Adrenal gland (tissue), 12 donors: ENCODE measurements around the gene TOGARAM1. TPM values are rescaled to one million over a fixed set of nuclear protein-coding genes. Genes with fewer than 3 reads are reported as not detected.
A peak's percentile ranks its signal among the peaks of the same experiment; 100 is the strongest.

Source experiments
- DNase-seq, 7 donors: peaks; one replicate each; pipeline ENCODE4 v3.0.0-alpha.2; 2019 to 2020
- H3K27ac ChIP-seq, 5 donors: fragments of 200-600 bp; sonication (generic) in 4 of 5; 1 replicate in 3 of 5; 2 replicates in 2 of 5; pipeline versions ENCODE4 v1.5.1 to v1.8.0; 2016 to 2020; ENCODE audit warnings: mild to moderate bottlenecking in 1 of 5
- H3K27me3 ChIP-seq: fragments of 200-600 bp; 2 replicates; pipeline ENCODE4 v1.8.0; 2021
- H3K36me3 ChIP-seq, 2 donors: fragments of 200-600 bp; replicated peaks in 1 of 2; 1 replicate in 1 of 2; 2 replicates in 1 of 2; pipeline versions ENCODE4 v1.5.1 to v1.8.0; 2018 to 2022
- H3K4me1 ChIP-seq, 2 donors: fragments of 200-600 bp; replicated peaks in 1 of 2; 1 replicate in 1 of 2; 2 replicates in 1 of 2; pipeline versions ENCODE4 v1.5.1 to v1.8.0; 2018 to 2021
- H3K4me3 ChIP-seq, 4 donors: fragments of 200-600 bp; sonication (generic) in 3 of 4; one replicate each; pipeline ENCODE4 v1.5.1; 2016 to 2018
- H3K9me3 ChIP-seq, 3 donors: fragments of 200-600 bp; sonication (generic) in 1 of 3; replicated peaks in 1 of 3; 1 replicate in 2 of 3; 2 replicates in 1 of 3; pipeline versions ENCODE4 v1.5.1 to v1.8.0; 2016 to 2021
- CTCF ChIP-seq, 6 experiments: fragments of 450-650 bp in 4 of 6; fragments of 200-600 bp in 2 of 6; sonication (generic) in 1 of 6; IDR thresholded peaks; 1 replicate in 5 of 6; 2 replicates in 1 of 6; pipeline versions ENCODE4 v1.5.1 to v1.8.0; 2016 to 2021; ENCODE audit warnings: antibody characterized with exemption in 6 of 6, mild to moderate bottlenecking in 2 of 6, moderate library complexity in 1 of 6
- POLR2A ChIP-seq, 2 donors: fragments of 450-650 bp; IDR thresholded peaks; one replicate each; pipeline ENCODE4 v1.6.1; 2017; ENCODE audit warnings: antibody characterized with exemption in 2 of 2, mild to moderate bottlenecking in 2 of 2, moderate library complexity in 1 of 2
- WGBS, 4 donors: extraction: QIAGEN DNeasy Blood & Tissue Kit in 2 of 4; methylation state at CpG; one replicate each; pipeline versions ENCODE4 v1.1.5 to v1.1.7; 2013 to 2017; 5-methylcytosine and 5-hydroxymethylcytosine counted together
- intact Hi-C, 2 donors: fragments of 100-400 bp; cut with DNase I; formaldehyde crosslinking; loops; one replicate each; pipeline versions ENCODE4 v1.14.1 to v1.15.0; 2022 to 2023
- polyA plus RNA-seq, 3 donors: library from polyadenylated mRNA; stranded (reverse); fragments of 200-250 nt in 2 of 3; fragments of 350-450 nt in 1 of 3; fragmentation: Illumina TruSeq in 1 of 3; extraction: RNeasy Lipid Tissue Mini Kit (QIAGEN cat#74804) in 1 of 3; gene quantifications; one replicate each; pipeline ENCODE4 v1.2.3, GENCODE V29; 2013 to 2014
- total RNA-seq, 9 donors: library from RNA; depleted of rRNA in 4 of 9; stranded (reverse); fragments of >200 nt in 4 of 9; fragments of 120-200 nt in 1 of 9; fragmentation: NEBNext Ultra II Directional in 1 of 9; extraction: Animal tissue kit (Norgen Biotek cat#: 25700) in 1 of 9; gene quantifications; one replicate each; pipeline versions ENCODE4 v1.1.0 to v1.2.4, GENCODE V29; 2013 to 2023
- donor health status: healthy with polysubstance abuse.
- donor health status: Bipolar disorder and iron deficiency.
- donor health status: DM: yes; HTN: yes; CAD: no.
- donor health status: DM: no; HTN: no; CAD: no.
- donor health status: DM: no; HTN: no; CAD: no.
- donor health status: DM: yes; HTN: yes; CAD: no.

Gene TOGARAM1
- total and polyA plus RNA-seq, 12 donors = 4.2 to 42.0 (median 19.1) TPM

GRCh38 chr14:44956866-44957265 lies 5.1 kb upstream of the TOGARAM1 start:
- intact Hi-C loops = no loop called here
- H3K4me1 ChIP-seq = peaks cover 0 to 38% of the 10 kb centered on the region in 2 donors
- DNase-seq = no peak
- H3K27ac ChIP-seq = no peak overlapping the region
- no peaks in the 10 kb centered on the region for H3K9me3 ChIP-seq
- WGBS, 4 donors = 95 to 99% (median 97%) methylated on average over 3 of the region's 3 CpGs
- H3K27me3 ChIP-seq = no peaks in the 10 kb centered on the region
- TF ChIP-seq POLR2A (IDR thresholded peaks at IDR 0.05) (no peak), CTCF (IDR thresholded peaks at IDR 0.05) (no peak)
- no peaks in the 10 kb centered on the region for H3K36me3 ChIP-seq
- no peak overlapping the region for H3K4me3 ChIP-seq

- peaks cover 9 to 53% of the 10 kb centered on the region in 2 donors for H3K4me1 ChIP-seq
- H3K9me3 ChIP-seq = no peaks in the 10 kb centered on the region
- no peak for TF ChIP-seq CTCF (IDR thresholded peaks at IDR 0.05)
- TF ChIP-seq POLR2A (IDR thresholded peaks at IDR 0.05) = no peak
- DNase-seq = no peak
- WGBS, 4 donors = 73 to 87% (median 83%) methylated on average over 3 of the region's 3 CpGs
- H3K27ac ChIP-seq = no peak overlapping the region
- peak overlapping the region in 1 of 4 donors; percentile 66 for H3K4me3 ChIP-seq
- no peaks in the 10 kb centered on the region for H3K27me3 ChIP-seq
- intact Hi-C loops = no loop called here
- no peaks in the 10 kb centered on the region for H3K36me3 ChIP-seq
These were observed 2.5 kb upstream of the TOGARAM1 start for GRCh38 chr14:44959538-44959937.

- peak overlapping the region in 2 of 5 donors; percentile 75 to 94 for H3K27ac ChIP-seq
- 26 to 33% (median 31%) methylated on average over 2 of the region's 2 CpGs for WGBS, 4 donors
- DNase-seq = no peak
- H3K4me3 ChIP-seq = peak overlapping the region in 1 of 4 donors; percentile 66
- intact Hi-C loops = loop anchor here in 1 of 2 donors (10.0 kb wide), 1 partner anchor 175 kb away; the partner anchor contains the start of genes FANCM and FKBP3
- H3K4me1 ChIP-seq = peaks cover 9 to 59% of the 10 kb centered on the region in 2 donors
- no peaks in the 10 kb centered on the region for H3K9me3 ChIP-seq
- TF ChIP-seq CTCF (IDR thresholded peaks at IDR 0.05) (no peak), POLR2A (IDR thresholded peaks at IDR 0.05) (no peak)
- no peaks in the 10 kb centered on the region for H3K36me3 ChIP-seq
- H3K27me3 ChIP-seq = no peaks in the 10 kb centered on the region
These were observed 1.8 kb upstream of the TOGARAM1 start for GRCh38 chr14:44960146-44960545.

GRCh38 chr14:44960646-44961045 lies 1.3 kb upstream of the TOGARAM1 start:
- H3K4me1 ChIP-seq = peaks cover 9 to 64% of the 10 kb centered on the region in 2 donors
- H3K9me3 ChIP-seq = no peaks in the 10 kb centered on the region
- TF ChIP-seq CTCF (IDR thresholded peaks at IDR 0.05) (no peak), POLR2A (IDR thresholded peaks at IDR 0.05) (no peak)
- no peak for DNase-seq
- H3K4me3 ChIP-seq = peak overlapping the region in 2 of 4 donors; percentile 66 to 75
- 1 to 2% (median 2%) methylated on average over 3 of the region's 3 CpGs for WGBS, 4 donors
- intact Hi-C loops = loop anchor here in 1 of 2 donors (10.0 kb wide), 1 partner anchor 174 kb away; the partner anchor contains the start of genes FANCM and FKBP3
- H3K27me3 ChIP-seq = no peaks in the 10 kb centered on the region
- H3K27ac ChIP-seq = peak overlapping the region; percentile 75 to 98 (median 93)
- no peaks in the 10 kb centered on the region for H3K36me3 ChIP-seq
